ENCODE measurements around the gene PDE3A.

The PDE3A gene

GRCh38 chr12:20653871-20654270 is 285.5 kb downstream of the PDE3A start:
- Mint-ChIP-seq H3K4me3 (no peak overlapping the region), H3K27me3 (ENCODE audit: low read depth) (no peaks in the 10 kb centered on the region), H3K27ac (no peak overlapping the region), H3K9me3 (peaks cover 4% of the 10 kb centered on the region), H3K36me3 (ENCODE audit: low read depth) (no peaks in the 10 kb centered on the region), H3K4me1 (ENCODE audit: low read depth) (no peaks in the 10 kb centered on the region)

- Mint-ChIP-seq H3K4me3 (no peak overlapping the region), H3K9me3 (peaks cover 14% of the 10 kb centered on the region), H3K4me1 (ENCODE audit: low read depth) (no peaks in the 10 kb centered on the region), H3K27me3 (ENCODE audit: low read depth) (no peaks in the 10 kb centered on the region), H3K27ac (no peak overlapping the region), H3K36me3 (ENCODE audit: low read depth) (no peaks in the 10 kb centered on the region)
Observed at GRCh38 chr12:20656600-20656999, 288.3 kb downstream of the PDE3A start.

- peaks cover 20% of the 10 kb centered on the region for H3K9me3 Mint-ChIP-seq
- no peaks in the 10 kb centered on the region for H3K4me1 Mint-ChIP-seq (ENCODE audit: low read depth)
- no peak overlapping the region for H3K27ac Mint-ChIP-seq
- no peaks in the 10 kb centered on the region for H3K27me3 Mint-ChIP-seq (ENCODE audit: low read depth)
- no peaks in the 10 kb centered on the region for H3K36me3 Mint-ChIP-seq (ENCODE audit: low read depth)
- no peak overlapping the region for H3K4me3 Mint-ChIP-seq
Observed at GRCh38 chr12:20657496-20657895, 289.2 kb downstream of the PDE3A start.

- Mint-ChIP-seq H3K27me3 (ENCODE audit: low read depth) (no peaks in the 10 kb centered on the region), H3K4me3 (no peak overlapping the region), H3K9me3 (peaks cover 14% of the 10 kb centered on the region), H3K27ac (no peak overlapping the region), H3K36me3 (ENCODE audit: low read depth) (no peaks in the 10 kb centered on the region), H3K4me1 (ENCODE audit: low read depth) (no peaks in the 10 kb centered on the region)
Observed at GRCh38 chr12:20681334-20681733, 313.0 kb downstream of the PDE3A start.

GRCh38 chr12:20695232-20695631 is 326.9 kb downstream of the PDE3A start, which contains the start of gene SLCO1C1:
Gene SLCO1C1 (plus strand): TSS chr12:20695332. CDS start chr12:20699577, 4,245 bp downstream.
- H3K36me3 Mint-ChIP-seq (ENCODE audit: low read depth): no peaks in the 10 kb centered on the region
- H3K27me3 Mint-ChIP-seq (ENCODE audit: low read depth): no peaks in the 10 kb centered on the region
- H3K4me1 Mint-ChIP-seq (ENCODE audit: low read depth): no peaks in the 10 kb centered on the region
- no peak within 1 kb of the TSS for H3K4me3 Mint-ChIP-seq
- H3K27ac Mint-ChIP-seq: no peak within 1 kb of the TSS
- H3K9me3 Mint-ChIP-seq: no peaks in the 10 kb centered on the region

- Mint-ChIP-seq H3K9me3 (no peaks in the 10 kb centered on the region), H3K4me1 (ENCODE audit: low read depth) (no peaks in the 10 kb centered on the region), H3K4me3 (no peak overlapping the region), H3K27me3 (ENCODE audit: low read depth) (no peaks in the 10 kb centered on the region), H3K27ac (no peak overlapping the region), H3K36me3 (ENCODE audit: low read depth) (no peaks in the 10 kb centered on the region)
Observed at GRCh38 chr12:20696181-20696905, 328.0 kb downstream of the PDE3A start.

GRCh38 chr12:20701106-20701505 is 332.8 kb downstream of the PDE3A start:
- Mint-ChIP-seq H3K4me1 (ENCODE audit: low read depth) (no peaks in the 10 kb centered on the region), H3K36me3 (ENCODE audit: low read depth) (no peaks in the 10 kb centered on the region), H3K27ac (no peak overlapping the region), H3K27me3 (ENCODE audit: low read depth) (no peaks in the 10 kb centered on the region), H3K4me3 (no peak overlapping the region), H3K9me3 (no peaks in the 10 kb centered on the region)

GRCh38 chr12:20704860-20705259 is 336.5 kb downstream of the PDE3A start:
- no peaks in the 10 kb centered on the region for H3K9me3 Mint-ChIP-seq
- no peaks in the 10 kb centered on the region for H3K27me3 Mint-ChIP-seq (ENCODE audit: low read depth)
- H3K27ac Mint-ChIP-seq: no peak overlapping the region
- no peak overlapping the region for H3K4me3 Mint-ChIP-seq
- H3K36me3 Mint-ChIP-seq (ENCODE audit: low read depth): no peaks in the 10 kb centered on the region
- H3K4me1 Mint-ChIP-seq (ENCODE audit: low read depth): no peaks in the 10 kb centered on the region

- H3K9me3 Mint-ChIP-seq: no peaks in the 10 kb centered on the region
- no peaks in the 10 kb centered on the region for H3K4me1 Mint-ChIP-seq (ENCODE audit: low read depth)
- H3K4me3 Mint-ChIP-seq: no peak overlapping the region
- H3K27me3 Mint-ChIP-seq (ENCODE audit: low read depth): no peaks in the 10 kb centered on the region
- no peaks in the 10 kb centered on the region for H3K36me3 Mint-ChIP-seq (ENCODE audit: low read depth)
- no peak overlapping the region for H3K27ac Mint-ChIP-seq
Observed at GRCh38 chr12:20711846-20712245, 343.5 kb downstream of the PDE3A start.

- H3K9me3 Mint-ChIP-seq: no peaks in the 10 kb centered on the region
- no peak overlapping the region for H3K27ac Mint-ChIP-seq
- H3K4me3 Mint-ChIP-seq: no peak overlapping the region
- H3K4me1 Mint-ChIP-seq (ENCODE audit: low read depth): no peaks in the 10 kb centered on the region
- H3K27me3 Mint-ChIP-seq (ENCODE audit: low read depth): no peaks in the 10 kb centered on the region
- H3K36me3 Mint-ChIP-seq (ENCODE audit: low read depth): no peaks in the 10 kb centered on the region
Observed at GRCh38 chr12:20716037-20716436, 347.7 kb downstream of the PDE3A start.

- Mint-ChIP-seq H3K27ac (no peak overlapping the region), H3K4me3 (no peak overlapping the region), H3K4me1 (ENCODE audit: low read depth) (no peaks in the 10 kb centered on the region), H3K9me3 (no peaks in the 10 kb centered on the region), H3K27me3 (ENCODE audit: low read depth) (no peaks in the 10 kb centered on the region), H3K36me3 (ENCODE audit: low read depth) (no peaks in the 10 kb centered on the region)
Observed at GRCh38 chr12:20716985-20717384, 348.6 kb downstream of the PDE3A start.

- Mint-ChIP-seq H3K36me3 (ENCODE audit: low read depth) (no peaks in the 10 kb centered on the region), H3K4me3 (no peak overlapping the region), H3K27me3 (ENCODE audit: low read depth) (no peaks in the 10 kb centered on the region), H3K9me3 (no peaks in the 10 kb centered on the region), H3K27ac (no peak overlapping the region), H3K4me1 (ENCODE audit: low read depth) (no peaks in the 10 kb centered on the region)
Observed at GRCh38 chr12:20718294-20718693, 350.0 kb downstream of the PDE3A start.

- Mint-ChIP-seq H3K36me3 (ENCODE audit: low read depth) (no peaks in the 10 kb centered on the region), H3K9me3 (no peaks in the 10 kb centered on the region), H3K27ac (no peak overlapping the region), H3K4me3 (no peak overlapping the region), H3K4me1 (ENCODE audit: low read depth) (no peaks in the 10 kb centered on the region), H3K27me3 (ENCODE audit: low read depth) (no peaks in the 10 kb centered on the region)
Observed at GRCh38 chr12:20722142-20722541, 353.8 kb downstream of the PDE3A start.

- Mint-ChIP-seq H3K27me3 (ENCODE audit: low read depth) (no peaks in the 10 kb centered on the region), H3K9me3 (no peaks in the 10 kb centered on the region), H3K27ac (no peak overlapping the region), H3K4me1 (ENCODE audit: low read depth) (no peaks in the 10 kb centered on the region), H3K4me3 (no peak overlapping the region), H3K36me3 (ENCODE audit: low read depth) (no peaks in the 10 kb centered on the region)
Observed at GRCh38 chr12:20731274-20731673, 362.9 kb downstream of the PDE3A start.
